Measurements from ENCODE around the gene VKORC1L1. TPM values are rescaled to one million over a fixed set of nuclear protein-coding genes. Genes with fewer than 3 reads are reported as not detected.
"Not testable (repeated sequence)": the region's sequence is repeated elsewhere in the genome, so short reads cannot be mapped to it uniquely, and the experiment has no call there.

Gene VKORC1L1
- polyA plus RNA-seq (ENCODE audit: insufficient read length in 3 of 3): 10 to 100 TPM; 28.4 to 33.7 (median 29.8) TPM
- long read RNA-seq, donor 1, full-length matches to known transcripts: 8 of 8 reads
- long read RNA-seq, donor 1, partial matches to known transcripts: 0 of 8 reads
- long read RNA-seq, donor 1, other reads (novel, unspliced or antisense): 0 of 8 reads
- long read RNA-seq, donor 2, full-length matches to known transcripts: 14 of 14 reads
- long read RNA-seq, donor 2, partial matches to known transcripts: 0 of 14 reads
- long read RNA-seq, donor 2, other reads (novel, unspliced or antisense): 0 of 14 reads
- long read RNA-seq, donor 3, full-length matches to known transcripts: 18 of 18 reads
- long read RNA-seq, donor 3, partial matches to known transcripts: 0 of 18 reads
- long read RNA-seq, donor 3, other reads (novel, unspliced or antisense): 0 of 18 reads
- long read RNA-seq, donor 4, full-length matches to known transcripts: 14 of 14 reads
- long read RNA-seq, donor 4, partial matches to known transcripts: 0 of 14 reads
- long read RNA-seq, donor 4, other reads (novel, unspliced or antisense): 0 of 14 reads
- long read RNA-seq, donor 5: 0 reads
- long read RNA-seq, donor 6, full-length matches to known transcripts: 12 of 12 reads
- long read RNA-seq, donor 6, partial matches to known transcripts: 0 of 12 reads
- long read RNA-seq, donor 6, other reads (novel, unspliced or antisense): 0 of 12 reads
- long read RNA-seq, donor 7, full-length matches to known transcripts: 20 of 20 reads
- long read RNA-seq, donor 7, partial matches to known transcripts: 0 of 20 reads
- long read RNA-seq, donor 7, other reads (novel, unspliced or antisense): 0 of 20 reads
- long read RNA-seq, donor 8: 0 reads
- long read RNA-seq, donor 9, full-length matches to known transcripts: 11 of 11 reads
- long read RNA-seq, donor 9, partial matches to known transcripts: 0 of 11 reads
- long read RNA-seq, donor 9, other reads (novel, unspliced or antisense): 0 of 11 reads
- long read RNA-seq, donor 10, full-length matches to known transcripts: 15 of 20 reads
- long read RNA-seq, donor 10, partial matches to known transcripts: 5 of 20 reads
- long read RNA-seq, donor 10, other reads (novel, unspliced or antisense): 0 of 20 reads
- long read RNA-seq, donor 11, full-length matches to known transcripts: 15 of 15 reads
- long read RNA-seq, donor 11, partial matches to known transcripts: 0 of 15 reads
- long read RNA-seq, donor 11, other reads (novel, unspliced or antisense): 0 of 15 reads
- long read RNA-seq, donor 12, full-length matches to known transcripts: 4 of 4 reads
- long read RNA-seq, donor 12, partial matches to known transcripts: 0 of 4 reads
- long read RNA-seq, donor 12, other reads (novel, unspliced or antisense): 0 of 4 reads
- long read RNA-seq, donor 13: 0 reads
- long read RNA-seq, donor 14, full-length matches to known transcripts: 9 of 9 reads
- long read RNA-seq, donor 14, partial matches to known transcripts: 0 of 9 reads
- long read RNA-seq, donor 14, other reads (novel, unspliced or antisense): 0 of 9 reads
- long read RNA-seq, donor 15, full-length matches to known transcripts: 10 of 10 reads
- long read RNA-seq, donor 15, partial matches to known transcripts: 0 of 10 reads
- long read RNA-seq, donor 15, other reads (novel, unspliced or antisense): 0 of 10 reads
- long read RNA-seq, donor 16, full-length matches to known transcripts: 31 of 68 reads
- long read RNA-seq, donor 16, partial matches to known transcripts: 37 of 68 reads
- long read RNA-seq, donor 16, other reads (novel, unspliced or antisense): 0 of 68 reads

DNA sequence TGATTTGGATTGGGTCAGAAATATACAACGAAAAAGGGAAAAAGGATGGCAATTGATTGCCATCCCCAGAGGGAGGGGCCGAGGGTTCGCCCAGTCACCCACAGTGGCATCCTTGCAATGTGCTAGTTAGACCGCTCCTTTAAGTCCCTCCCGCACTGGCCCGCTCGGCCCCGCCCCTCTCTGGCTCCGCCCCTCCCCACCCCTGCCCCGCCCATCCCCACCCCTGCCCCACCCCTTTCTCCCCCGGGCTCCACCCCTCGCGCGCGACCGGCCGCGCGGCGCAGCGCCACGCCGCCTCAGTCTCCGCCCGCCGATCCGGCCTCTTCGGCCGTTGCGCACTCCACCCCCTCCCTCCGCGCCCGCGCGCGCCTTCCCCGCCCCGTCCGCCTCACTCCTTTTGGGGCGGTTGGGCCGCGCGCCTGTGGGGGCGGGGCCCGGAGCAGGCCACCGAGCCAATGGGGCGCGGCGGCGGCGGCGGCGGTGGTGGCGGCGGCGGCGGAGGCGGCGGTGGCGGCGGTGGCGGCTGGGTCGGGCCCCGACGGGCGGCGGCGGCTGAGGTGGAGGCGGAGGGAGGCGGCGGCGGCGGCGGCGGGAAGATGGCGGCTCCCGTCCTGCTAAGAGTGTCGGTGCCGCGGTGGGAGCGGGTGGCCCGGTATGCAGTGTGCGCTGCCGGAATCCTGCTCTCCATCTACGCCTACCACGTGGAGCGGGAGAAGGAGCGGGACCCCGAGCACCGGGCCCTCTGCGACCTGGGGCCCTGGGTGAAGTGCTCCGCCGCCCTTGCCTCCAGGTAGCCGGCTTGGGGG lies at the start of gene VKORC1L1:
VKORC1L1 (plus strand) TSS at position 299 of the 806 bp plus-strand sequence; CDS start at position 597, 298 bp downstream.
- peak; percentile 71 to 90 (median 85) for DNase-seq (ENCODE audit: extremely low read depth in 1 of 11, low read depth in 9 of 11, low spot score in 4 of 11)

DNA sequence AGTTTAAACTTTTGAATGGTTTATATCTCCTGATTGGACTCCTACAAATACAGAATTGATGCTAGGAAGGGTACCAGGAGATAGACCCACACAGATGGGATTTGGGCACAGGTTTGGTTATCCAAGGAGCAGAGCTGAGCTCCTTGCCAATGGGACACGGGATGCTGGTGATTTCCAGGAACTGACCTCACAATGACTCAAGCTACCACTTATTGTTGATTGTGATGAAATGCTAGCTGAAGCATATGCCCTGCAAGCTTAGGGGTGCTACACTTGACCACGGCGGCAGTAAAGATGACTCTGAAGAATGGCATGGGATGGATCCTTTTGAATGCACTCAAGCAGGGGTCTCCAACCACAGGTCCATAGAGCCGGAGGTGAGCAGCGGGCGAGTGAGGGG lies 45.5 kb upstream of the VKORC1L1 start:
- DNase-seq (ENCODE audit: extremely low read depth in 1 of 11, low read depth in 9 of 11, low spot score in 4 of 11): no peak

DNA sequence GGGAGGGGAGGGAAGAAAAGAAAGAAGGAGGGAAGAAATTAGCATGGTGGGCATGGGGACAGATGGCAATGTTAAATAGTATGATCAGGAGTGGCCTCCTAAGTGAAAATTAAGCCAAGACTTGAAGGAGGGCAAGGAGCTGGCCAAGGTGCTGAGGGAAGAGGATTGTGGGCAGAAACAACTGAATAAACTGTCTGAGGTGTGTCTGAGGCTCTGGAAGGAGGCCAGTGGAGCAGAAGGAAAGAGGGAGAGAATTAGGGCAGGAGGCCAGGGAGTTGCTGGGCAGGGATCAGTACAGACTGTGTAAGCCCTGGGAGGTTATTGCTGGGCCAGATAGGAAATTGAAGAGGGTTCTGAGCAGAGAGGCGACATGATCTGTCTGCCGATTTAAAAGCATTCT lies 40.6 kb upstream of the VKORC1L1 start:
- peak in 9 of 11 donors; percentile 1 to 22 (median 9) for DNase-seq (ENCODE audit: extremely low read depth in 1 of 11, low read depth in 9 of 11, low spot score in 4 of 11)

DNA sequence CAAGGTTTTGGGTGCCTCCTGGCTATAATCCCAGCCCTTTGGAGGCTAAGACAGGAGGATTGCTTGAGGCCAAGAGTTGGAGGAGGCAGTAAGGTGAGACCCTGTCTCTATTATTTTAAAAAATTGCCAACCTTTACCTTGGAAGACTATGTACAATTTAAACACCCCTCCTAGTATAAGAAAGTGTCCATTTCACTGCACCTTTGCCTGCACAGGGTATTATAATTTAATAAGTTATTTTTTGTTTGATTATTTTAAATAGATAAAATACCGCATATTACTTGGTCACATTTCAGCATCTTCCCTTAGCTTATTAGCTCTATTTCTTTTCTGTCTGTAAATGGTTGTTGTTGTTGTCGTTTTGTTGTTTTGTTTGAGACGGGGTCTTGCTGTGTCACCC lies 36.2 kb upstream of the VKORC1L1 start:
- not testable (repeated sequence) for DNase-seq (ENCODE audit: extremely low read depth in 1 of 11, low read depth in 9 of 11, low spot score in 4 of 11)

DNA sequence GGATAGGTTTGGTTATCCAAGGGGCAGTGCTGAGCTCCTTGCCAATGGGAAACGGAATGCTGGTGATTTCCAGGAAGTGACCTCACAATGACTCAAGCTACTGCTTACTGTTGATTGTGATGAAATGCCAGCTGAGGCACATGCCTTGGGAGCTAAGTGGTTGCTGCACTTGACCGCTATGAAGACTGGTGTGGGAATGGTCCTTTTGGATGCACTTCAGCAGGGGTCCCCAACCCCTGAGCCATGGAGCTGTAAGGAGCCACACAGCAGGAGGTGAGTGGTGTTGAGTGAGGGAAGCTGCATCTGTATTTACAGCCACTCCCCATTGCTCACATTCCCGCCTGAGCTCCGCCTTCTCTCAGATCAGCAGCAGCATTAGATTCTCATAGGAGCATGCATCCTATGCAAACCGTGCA lies 35.3 kb upstream of the VKORC1L1 start:
- not testable (repeated sequence) for DNase-seq (ENCODE audit: extremely low read depth in 1 of 11, low read depth in 9 of 11, low spot score in 4 of 11)

DNA sequence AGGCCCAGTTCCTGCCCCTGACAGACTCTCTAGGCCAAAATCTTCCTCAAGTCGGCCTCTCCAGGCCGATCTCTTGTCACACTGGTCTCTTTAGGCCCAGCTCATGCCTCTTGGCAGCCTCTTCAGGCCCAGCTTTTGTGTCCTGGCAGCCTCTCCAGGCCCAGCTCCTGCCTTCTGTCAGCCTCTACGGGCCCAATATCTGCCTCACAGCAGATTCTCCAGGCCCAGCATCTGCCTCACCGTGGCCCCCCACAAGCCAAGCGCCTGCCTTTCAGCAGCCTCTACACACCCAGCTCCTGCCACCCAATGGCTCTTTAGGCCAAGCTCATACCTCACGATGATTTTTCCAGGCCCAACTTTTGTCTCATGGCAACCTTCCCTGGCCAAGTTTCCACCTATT lies 33.0 kb upstream of the VKORC1L1 start:
- DNase-seq (ENCODE audit: extremely low read depth in 1 of 11, low read depth in 9 of 11, low spot score in 4 of 11): no peak

DNA sequence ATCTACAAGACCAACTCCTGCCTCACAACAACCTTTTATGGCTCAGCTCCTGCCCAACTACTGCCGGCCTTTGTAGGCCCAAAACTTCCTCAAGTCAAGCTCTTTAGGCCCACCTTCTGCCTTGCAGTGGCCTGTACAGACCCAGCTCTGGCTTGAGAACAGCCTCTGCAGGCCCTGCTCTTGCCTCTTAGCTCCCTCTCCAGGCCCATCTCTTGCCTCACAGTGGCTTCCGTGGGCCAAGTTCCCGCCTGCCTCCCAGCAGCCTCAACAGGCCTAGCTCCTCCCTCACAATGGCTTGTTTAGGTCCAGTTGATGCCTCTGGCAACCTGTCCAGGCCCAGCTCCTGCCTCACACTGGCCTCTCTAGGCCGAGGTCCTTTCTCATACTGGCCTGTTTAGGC lies 32.4 kb upstream of the VKORC1L1 start:
- DNase-seq (ENCODE audit: extremely low read depth in 1 of 11, low read depth in 9 of 11, low spot score in 4 of 11): no peak

DNA sequence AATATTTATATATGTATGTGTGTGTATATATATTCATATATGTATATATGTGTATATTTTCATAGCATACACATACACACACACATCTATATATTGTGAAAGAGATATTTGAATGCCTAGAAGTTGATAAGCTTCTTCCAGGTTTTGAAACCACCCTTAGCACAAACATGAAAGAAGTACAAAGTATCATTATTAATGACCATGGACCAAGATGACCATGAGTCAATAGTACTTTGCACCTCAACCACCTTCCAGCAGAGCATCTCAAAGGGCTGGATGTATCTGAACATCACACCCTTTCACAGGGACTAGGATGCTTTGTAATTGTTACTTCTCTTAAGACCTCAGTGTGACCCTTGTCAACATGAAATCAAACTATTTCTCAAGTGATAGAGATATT lies 29.3 kb upstream of the VKORC1L1 start:
- DNase-seq (ENCODE audit: extremely low read depth in 1 of 11, low read depth in 9 of 11, low spot score in 4 of 11): not testable (repeated sequence)

DNA sequence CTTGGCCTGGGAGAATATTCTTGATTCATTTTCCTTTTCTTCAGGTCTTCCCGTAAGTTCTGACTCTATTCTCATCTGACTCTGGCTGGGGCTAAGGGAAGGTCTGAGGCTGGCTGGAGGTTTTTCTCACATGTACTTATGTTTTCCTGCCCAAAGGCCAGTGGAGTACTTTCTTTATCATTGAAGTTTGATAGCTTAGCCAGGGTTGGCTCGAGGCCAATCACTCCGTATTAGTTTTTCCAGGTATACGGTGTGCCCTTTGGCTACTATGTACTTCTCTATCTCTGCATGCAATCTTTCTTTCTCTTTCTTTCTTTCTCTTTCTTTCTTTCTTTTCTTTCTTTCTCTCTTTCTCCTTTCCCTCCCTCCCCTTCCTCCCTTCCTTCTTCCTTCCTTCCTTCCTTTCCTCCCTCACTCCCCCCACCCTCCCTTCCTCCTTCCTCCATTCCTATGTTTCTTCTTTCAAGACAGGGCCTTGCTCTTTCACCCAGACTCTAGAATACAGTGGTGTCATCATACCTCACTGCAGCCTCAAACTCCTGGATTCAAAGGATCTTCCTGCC lies 26.8 kb upstream of the VKORC1L1 start:
- no peak for DNase-seq (ENCODE audit: extremely low read depth in 1 of 11, low read depth in 9 of 11, low spot score in 4 of 11)

DNA sequence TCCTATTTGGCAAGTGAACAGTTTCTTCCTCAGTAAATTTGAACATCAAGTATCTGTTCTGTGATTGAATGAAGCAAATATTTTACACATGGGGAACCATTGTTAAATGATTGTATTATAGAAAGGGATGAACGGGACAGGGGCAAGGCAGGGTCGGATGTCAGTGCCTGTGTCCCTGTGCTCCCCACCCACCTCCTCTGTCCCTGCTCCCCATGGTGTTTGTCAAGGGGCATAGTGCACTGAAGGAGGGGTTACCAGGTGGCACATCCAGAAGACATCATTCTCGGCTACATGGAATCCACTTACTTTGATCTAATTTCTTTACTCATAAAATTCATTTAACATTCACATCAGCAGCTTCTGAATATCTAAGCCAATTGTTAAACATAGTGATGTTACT lies 19.4 kb upstream of the VKORC1L1 start:
- DNase-seq (ENCODE audit: extremely low read depth in 1 of 11, low read depth in 9 of 11, low spot score in 4 of 11): not testable (repeated sequence)

DNA sequence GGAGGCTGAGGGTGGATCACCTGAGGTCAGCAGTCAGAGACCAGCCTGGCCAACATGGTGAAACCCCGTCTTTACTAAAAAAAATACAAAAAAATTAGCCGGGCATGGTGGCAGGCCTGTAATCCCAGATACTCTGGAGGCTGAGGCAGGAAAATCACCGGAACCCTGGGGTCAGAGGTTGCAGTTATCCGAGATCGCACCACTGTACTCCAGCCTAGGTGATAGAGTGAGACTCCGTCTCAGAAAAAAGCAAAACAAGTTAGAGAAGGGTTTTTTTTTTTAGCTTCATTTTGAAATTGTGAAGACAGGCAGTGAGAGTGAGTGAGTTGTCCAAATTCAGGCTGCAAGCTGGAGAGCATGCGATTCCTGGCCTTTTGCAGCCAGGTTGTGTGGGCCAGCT lies 19.0 kb upstream of the VKORC1L1 start:
- DNase-seq (ENCODE audit: extremely low read depth in 1 of 11, low read depth in 9 of 11, low spot score in 4 of 11): not testable (repeated sequence)

DNA sequence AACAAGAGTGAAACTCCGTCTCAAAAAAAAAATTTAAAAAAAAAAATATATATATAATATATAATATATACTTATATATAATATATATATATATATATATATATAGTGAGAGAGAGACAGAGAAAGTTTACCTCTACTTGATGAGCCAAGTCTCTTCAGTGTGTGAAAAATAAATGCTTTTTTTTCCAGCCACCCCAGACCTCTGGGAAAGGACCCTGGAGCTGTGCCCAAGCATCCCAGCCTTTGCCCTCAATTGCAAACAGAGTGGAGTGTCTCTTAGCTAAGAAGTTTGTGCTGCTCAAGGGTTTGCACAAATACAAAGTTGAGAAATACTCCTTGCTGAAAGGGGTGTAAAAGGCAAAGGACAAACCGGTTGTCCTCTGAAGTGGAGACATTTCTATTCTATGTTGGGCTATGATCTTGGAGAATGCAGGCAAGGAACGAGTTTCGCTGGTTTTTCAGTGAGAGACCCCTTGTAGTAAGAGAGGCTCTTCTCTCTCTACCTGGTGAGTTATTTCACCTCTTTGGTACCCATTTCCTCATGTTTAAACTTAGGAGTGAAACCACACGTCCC lies 15.5 kb upstream of the VKORC1L1 start:
- not testable (repeated sequence) for DNase-seq (ENCODE audit: extremely low read depth in 1 of 11, low read depth in 9 of 11, low spot score in 4 of 11)

DNA sequence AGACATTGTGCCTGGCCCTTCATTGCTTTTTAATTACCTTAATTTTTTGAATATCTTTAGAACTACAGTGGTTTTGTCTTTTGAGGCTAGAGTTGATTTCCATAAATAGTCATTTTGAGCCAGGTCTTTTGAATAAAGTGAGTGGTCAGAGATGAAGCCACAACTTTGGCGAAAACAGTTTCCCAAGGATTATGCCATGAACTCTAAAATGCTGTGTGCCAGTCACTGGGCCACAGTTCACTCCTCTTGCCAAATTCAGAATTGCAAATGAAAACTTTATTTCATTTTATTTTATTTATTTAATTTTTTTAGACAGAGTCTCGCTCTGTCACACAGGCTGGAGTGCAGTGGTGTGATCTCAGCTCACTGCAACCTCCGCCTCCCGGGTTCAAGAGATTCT lies 14.2 kb upstream of the VKORC1L1 start:
- DNase-seq (ENCODE audit: extremely low read depth in 1 of 11, low read depth in 9 of 11, low spot score in 4 of 11): not testable (repeated sequence)

DNA sequence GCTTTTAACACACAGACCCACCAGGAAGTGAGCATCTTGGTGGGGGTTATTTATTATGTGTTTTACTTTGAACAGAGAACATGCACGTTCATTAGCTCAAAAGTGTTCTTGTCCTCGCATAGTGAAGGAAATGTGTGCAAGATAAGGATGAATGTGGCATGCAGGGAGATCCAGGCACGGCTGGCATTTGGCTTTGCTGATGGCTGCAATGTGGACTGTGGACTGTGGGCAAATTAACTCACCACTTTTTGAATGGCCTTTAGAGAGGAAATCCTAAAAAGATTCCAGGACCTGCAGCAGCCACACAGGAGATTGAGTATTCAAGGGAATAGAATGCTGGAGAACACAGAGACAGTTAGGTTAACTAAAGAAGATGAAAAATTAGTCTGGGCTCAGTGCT lies 6.6 kb upstream of the VKORC1L1 start:
- not testable (repeated sequence) for DNase-seq (ENCODE audit: extremely low read depth in 1 of 11, low read depth in 9 of 11, low spot score in 4 of 11)

DNA sequence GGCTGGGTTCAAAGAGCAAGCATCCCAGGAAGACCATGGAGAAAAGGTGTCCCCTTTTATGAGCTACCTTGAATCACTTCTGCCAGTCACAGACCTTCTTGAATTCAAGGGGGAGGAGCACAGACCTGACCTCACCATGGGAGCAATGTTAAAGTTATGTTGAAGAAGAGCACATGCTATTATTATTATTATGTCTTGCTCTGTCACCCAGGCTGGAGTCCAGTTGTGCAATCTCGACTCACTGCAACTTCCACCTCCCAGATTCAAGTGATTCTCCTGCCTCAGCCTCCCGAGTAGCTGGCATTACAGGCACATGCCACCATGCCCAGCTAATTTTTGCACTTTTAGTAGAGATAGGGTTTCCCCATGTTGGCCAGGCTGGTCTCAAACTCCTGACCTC lies 5.2 kb upstream of the VKORC1L1 start:
- DNase-seq (ENCODE audit: extremely low read depth in 1 of 11, low read depth in 9 of 11, low spot score in 4 of 11): not testable (repeated sequence)

DNA sequence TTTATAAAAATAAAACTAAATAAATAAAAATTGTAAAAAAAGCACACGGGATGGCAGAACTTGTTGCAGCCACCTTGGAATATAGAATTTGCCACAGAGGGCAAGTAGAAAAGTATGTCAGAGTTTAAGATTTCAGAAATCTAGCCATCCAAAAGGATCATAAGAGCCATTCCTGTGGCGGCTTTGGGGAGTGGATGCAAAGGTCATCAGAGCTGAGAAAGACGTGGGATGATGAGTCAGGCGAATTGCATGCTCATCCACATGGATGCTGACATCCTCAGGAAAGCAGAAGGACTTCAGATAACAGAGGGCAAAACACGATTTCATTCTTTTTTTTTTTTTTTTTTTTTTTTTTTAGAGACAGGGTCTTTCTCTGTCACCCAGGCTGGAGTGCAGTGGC lies 3.6 kb upstream of the VKORC1L1 start:
- DNase-seq (ENCODE audit: extremely low read depth in 1 of 11, low read depth in 9 of 11, low spot score in 4 of 11): not testable (repeated sequence)

DNA sequence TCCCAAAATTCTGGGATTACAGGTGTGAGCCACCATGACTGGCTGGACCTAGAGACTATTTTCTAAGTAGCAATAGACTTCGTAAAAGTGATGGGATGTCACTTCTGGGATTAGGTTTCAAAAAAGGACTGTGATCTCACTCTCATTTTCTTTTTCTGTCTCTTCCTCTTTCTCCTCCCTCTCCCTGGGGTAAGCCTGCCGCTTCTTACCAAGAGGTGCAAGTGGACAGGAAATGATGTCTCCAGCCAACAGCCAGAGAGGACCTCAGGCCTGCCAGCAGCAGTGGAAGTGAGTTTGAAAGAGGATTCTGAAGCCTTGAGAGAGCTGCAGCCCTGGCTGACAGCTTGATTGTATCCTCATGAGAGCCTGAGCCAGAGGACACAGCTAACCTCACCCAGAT lies 1.4 kb upstream of the VKORC1L1 start:
- DNase-seq (ENCODE audit: extremely low read depth in 1 of 11, low read depth in 9 of 11, low spot score in 4 of 11): not testable (repeated sequence)
